NB4 (cell line): ENCODE results near the gene ENPP6.

Source experiments
- DNase-seq: peaks from one replicate; pipeline ENCODE4 v3.0.0; 2010; ENCODE audit warnings: low read depth
- H3K4me3 ChIP-seq: one replicate; pipeline ENCODE4 v1.5.1; 2011; ENCODE audit warnings: mild to moderate bottlenecking, low read depth, low read length, moderate library complexity
- MYC ChIP-seq: IDR thresholded peaks from 2 replicates; pipeline ENCODE4 v1.6.1; 2011; ENCODE audit warnings: low read depth, low read length
- POLR2A ChIP-seq: IDR thresholded peaks from 2 replicates; pipeline ENCODE4 v1.6.1; 2011; ENCODE audit warnings: mild to moderate bottlenecking; ENCODE audit not compliant: insufficient read length; ENCODE audit errors: extremely low read depth
- TF ChIP-seq, protein P1 (sequence below): IDR thresholded peaks from one replicate; pipeline ENCODE4 v1.5.1; 2012; ENCODE audit warnings: low read depth, low read length
- TF ChIP-seq, protein P2 (sequence below): IDR thresholded peaks from 2 replicates; pipeline ENCODE4 v1.6.1; 2011; ENCODE audit warnings: low read depth, low read length

ENPP6 gene

DNA sequence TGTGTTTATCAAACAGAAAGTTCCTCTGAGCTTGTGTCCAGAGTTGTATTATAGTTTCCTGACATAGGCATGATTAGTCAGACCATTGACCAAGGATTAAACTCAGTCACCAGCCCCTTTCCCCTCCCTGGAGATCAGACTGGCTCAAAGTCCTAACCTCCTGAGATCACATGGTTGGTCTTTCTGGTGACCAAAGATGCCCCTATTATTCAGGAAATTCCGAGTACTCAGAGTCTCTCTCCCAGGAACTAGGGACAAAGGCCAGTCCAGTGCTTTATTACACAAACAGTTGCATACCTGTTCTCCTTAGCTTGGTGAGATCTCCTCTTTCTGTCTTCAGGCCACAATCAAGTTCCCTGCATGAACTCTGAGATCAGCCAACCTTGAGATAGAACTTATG is 14.5 kb upstream of the ENPP6 start:
- TF ChIP-seq, protein P1, sequence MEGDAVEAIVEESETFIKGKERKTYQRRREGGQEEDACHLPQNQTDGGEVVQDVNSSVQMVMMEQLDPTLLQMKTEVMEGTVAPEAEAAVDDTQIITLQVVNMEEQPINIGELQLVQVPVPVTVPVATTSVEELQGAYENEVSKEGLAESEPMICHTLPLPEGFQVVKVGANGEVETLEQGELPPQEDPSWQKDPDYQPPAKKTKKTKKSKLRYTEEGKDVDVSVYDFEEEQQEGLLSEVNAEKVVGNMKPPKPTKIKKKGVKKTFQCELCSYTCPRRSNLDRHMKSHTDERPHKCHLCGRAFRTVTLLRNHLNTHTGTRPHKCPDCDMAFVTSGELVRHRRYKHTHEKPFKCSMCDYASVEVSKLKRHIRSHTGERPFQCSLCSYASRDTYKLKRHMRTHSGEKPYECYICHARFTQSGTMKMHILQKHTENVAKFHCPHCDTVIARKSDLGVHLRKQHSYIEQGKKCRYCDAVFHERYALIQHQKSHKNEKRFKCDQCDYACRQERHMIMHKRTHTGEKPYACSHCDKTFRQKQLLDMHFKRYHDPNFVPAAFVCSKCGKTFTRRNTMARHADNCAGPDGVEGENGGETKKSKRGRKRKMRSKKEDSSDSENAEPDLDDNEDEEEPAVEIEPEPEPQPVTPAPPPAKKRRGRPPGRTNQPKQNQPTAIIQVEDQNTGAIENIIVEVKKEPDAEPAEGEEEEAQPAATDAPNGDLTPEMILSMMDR = no peak
- TF ChIP-seq MYC (no peak), POLR2A (no peak)
- TF ChIP-seq, protein P2, sequence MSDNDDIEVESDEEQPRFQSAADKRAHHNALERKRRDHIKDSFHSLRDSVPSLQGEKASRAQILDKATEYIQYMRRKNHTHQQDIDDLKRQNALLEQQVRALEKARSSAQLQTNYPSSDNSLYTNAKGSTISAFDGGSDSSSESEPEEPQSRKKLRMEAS = no peak
- no peak overlapping the region for H3K4me3 ChIP-seq
- no peak for DNase-seq

DNA sequence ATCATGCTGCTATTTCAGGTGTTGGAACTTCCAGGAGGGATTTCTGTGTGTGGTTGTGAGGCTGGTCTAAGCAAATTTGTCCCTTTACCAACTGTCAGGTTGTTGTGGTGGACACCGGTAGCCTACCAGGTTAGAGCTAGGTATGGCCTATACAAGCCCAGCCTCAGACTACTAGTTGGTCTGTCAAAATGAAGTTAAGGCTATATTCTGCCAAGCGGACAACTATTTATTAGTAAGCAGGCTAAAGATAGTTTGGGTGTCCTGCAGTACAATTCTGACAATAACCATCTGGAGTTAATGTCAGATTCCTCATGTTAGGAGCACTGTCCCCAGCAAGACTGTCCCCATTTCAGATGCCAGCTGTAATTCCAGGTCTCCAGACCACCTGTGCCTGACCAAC is 13.9 kb upstream of the ENPP6 start:
- TF ChIP-seq POLR2A (no peak), MYC (no peak)
- TF ChIP-seq, protein P1 = no peak
- TF ChIP-seq, protein P2 = no peak
- H3K4me3 ChIP-seq = no peak overlapping the region

DNA sequence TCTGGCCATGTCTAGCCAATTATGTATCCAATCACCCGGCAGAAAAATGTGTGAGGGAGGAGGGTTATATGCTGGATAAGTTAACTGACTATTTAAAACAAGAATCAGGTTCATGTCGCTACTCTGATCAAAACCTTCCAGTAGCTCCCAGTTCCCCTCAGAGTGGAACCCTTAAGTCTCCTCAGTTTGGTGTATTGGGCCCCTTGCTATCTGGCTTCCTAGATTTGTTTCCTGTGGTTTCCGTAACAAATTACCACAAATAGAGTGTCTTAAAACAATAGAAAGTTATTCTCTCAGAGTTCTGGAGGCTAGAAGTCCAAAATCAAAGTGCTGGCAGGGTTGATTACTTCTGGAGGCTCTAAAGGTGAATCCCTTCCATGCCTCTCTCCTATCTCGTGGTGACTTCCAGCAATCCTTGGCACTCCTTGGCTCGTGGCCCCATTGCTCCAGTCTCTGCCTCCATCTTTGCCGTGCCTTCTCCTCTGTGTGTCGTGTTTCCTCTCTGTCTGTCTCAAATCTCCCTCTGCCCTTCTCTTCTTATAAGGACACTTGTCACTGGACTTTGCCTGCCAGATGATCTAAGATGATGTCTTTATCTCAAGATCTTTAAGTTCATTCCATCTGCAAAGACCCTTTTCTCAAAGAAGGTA is 10.5 kb upstream of the ENPP6 start:
- TF ChIP-seq MYC (no peak), POLR2A (no peak)
- TF ChIP-seq, protein P1 = no peak
- TF ChIP-seq, protein P2 = no peak
- no peak for DNase-seq
- H3K4me3 ChIP-seq = no peak overlapping the region

More for the DNA sequence above, 13.9 kb upstream of the ENPP6 start:
- no peak for DNase-seq

DNA sequence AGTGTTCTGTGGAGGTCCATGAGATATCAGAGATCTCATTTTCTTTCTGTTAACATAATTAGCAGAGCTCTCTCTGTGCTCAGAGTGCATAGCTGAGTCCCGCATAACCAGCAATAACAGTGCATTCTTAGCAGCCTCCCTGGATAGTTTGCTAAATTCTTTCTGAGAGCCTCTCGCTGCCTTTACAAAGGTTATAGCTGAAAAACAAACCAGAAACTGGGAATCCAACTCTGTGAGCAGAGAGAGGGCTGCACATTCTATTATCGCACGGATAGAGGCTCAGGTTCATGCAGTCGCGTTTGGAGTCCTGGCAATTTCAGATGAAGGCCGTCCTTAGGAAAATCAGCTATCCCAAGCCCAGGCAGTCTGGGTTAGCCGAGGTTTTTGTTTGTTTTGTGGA is 1.2 kb downstream of the ENPP6 start:
- DNase-seq = no peak
- TF ChIP-seq POLR2A (no peak), MYC (no peak)
- TF ChIP-seq, protein P1 = no peak
- TF ChIP-seq, protein P2 = no peak
- no peak overlapping the region for H3K4me3 ChIP-seq

DNA sequence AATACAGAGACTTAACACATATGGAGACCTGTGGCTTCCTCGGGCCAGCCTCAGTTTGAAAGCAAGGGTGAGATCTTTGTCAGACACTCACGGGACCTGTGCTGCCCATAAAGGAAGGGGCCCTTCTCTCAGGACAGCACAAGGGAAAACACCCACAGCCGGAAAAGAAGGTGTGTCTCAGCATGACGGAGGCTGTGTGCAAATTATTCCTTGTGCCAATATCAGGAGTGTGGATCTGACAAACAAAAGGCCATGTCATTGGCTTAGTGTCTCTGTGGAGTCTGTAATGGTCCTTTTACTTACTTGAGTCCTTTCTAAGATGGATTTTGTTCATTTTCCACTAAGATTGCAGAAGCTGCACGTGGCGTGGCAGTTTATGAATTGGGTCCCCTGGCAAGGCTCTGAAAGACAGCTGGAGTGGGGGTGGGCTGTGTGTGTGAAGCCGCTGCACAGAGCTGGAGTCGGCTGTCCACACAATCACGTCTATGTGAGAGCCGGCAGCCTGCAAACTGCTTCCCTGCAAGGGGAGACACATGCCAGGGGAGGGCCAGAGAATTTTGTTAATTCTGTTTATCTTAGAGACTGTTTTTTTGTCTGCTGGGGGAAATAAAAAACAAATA is 1.9 kb downstream of the ENPP6 start:
- no peak for DNase-seq
- H3K4me3 ChIP-seq = no peak overlapping the region
- TF ChIP-seq, protein P1 = no peak
- TF ChIP-seq MYC = no peak
- no peak for TF ChIP-seq POLR2A
- TF ChIP-seq, protein P2 = no peak
